HG02678 (cell line): Measurements from ENCODE around the gene MCTP1.

Source experiments
- ATAC-seq: cut with Tn5 transposase; IDR thresholded peaks from one replicate; pipeline ENCODE4 v1.9.1; 2021; ENCODE audit warnings: mild to moderate bottlenecking, moderate library complexity; ENCODE audit not compliant: unreplicated experiment

The MCTP1 gene

DNA sequence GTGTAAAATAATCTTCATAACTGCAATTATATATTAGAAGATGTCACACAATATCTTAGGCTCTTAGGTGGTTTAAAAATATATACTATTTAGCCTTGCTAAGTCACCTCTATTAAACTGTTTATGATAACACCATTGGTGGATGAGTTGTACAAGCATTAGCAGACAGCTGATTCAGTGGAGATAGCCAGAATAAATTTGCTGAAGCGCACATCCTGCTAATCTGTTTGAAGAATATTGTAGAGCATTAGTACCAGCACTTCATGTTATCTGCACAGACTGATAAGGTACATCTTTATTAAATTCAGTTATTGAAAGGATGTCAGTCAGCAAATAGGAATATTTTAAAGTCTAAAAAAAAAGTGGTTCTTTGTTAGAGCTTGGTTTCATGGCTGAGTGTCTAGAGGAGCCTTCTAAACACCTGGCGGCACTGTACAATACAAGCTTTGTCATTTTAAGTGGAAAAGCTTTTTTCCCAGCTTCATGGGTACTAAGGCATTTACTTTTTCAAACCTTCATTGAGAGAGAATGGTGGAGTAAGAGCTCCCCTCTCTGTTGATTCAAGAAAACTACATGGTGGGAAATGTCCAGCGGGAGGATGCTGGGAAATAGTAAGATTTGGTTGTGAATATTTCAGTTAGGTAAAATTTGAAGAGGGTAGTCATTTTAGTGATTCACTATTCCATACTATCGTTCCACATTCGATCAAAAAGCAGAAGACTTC lies 391.3 kb downstream of the MCTP1 start:
- ATAC-seq, result no peak

DNA sequence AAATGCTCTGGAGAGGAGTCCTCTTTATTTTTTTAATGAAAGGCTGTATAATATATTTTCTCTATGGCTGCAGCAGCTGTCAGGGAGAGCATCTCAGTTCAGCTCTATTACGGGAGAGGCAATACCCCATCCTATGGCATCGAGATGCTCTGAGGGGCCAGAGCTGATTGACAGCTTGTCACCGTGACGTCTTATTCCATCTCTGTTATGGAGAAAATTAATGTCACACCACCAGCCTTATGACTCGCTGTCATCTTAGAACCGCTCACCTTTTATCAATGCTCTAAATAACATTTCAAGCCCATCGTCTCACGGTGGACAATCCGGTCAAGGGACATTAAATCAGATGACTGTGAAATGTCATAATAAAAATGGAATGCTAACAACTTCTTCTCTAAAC lies 392.9 kb downstream of the MCTP1 start:
- ATAC-seq, result no peak

DNA sequence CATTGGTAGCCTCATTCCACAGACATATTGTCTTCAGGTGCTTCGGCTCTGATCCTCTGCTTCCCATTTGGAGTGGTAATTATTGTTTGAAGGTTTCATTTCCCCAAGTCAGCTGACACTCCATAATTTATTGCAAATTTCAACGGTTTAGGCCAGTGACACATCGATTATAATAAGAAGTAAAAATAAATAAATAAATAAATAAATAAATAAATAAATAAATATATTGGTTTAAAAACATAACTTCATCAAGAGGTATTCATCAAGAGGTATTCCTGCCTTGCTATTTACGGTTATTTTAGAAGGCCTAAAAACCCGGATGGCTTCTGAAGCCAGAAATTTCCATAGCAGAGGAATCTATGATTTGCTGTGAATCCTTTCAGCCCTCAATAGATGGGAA lies 393.3 kb downstream of the MCTP1 start:
- ATAC-seq, result no peak

DNA sequence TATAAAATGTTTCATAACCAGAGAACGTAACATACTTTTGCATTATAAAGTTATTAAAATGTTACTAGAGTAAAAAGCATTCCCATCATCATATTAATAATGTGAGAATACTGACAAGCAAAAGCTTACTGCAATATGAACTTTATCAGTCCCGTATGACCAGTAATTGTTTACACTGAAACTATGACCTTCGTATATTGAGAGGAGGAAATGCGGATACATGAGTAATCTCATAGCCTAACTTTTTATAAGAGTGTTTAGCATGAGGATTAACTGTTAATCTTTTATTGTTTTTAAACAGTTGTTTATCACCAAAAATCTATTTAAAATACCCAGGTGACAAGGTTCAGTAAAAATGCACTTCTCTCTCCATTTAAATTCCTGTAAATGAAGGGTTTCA lies 394.0 kb downstream of the MCTP1 start:
- no peak for ATAC-seq

DNA sequence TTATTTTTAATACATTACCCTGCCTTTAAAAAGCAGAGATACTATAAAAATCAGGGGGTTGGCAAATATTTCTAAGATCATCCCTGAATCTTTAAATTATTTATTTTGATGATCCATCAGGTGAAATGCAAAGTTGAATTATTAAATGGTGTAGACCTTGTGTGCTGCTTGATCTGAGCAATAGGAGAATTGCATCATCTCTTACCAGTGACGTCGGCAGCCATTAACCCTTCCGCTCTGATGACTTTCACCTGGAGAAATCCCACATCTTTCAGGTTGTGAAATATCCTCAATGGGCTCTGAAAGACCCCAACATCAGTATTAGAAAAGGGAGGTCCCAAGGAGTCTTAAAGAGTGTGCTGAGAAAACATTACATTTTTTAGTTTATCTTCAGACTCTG lies 396.2 kb downstream of the MCTP1 start:
- no peak for ATAC-seq

DNA sequence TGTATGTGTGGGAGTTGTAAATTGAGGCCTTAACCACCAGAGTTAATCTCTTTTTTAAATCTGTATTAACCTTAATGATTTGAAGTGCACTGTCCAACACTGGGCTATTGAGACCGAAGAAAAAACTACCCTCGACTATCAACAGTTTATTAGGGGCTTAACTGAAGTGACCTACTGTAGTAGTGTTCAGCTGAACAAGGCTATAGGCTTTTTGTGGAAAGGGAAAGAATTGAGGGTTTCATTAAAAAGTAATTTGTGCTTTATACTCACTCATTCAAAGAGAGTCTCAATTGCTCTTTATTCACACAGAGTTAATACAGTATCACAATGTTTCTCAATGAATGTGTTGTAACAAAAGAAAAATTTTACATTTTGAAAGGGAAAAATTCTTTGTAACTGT lies 399.0 kb downstream of the MCTP1 start:
- ATAC-seq, result no peak

DNA sequence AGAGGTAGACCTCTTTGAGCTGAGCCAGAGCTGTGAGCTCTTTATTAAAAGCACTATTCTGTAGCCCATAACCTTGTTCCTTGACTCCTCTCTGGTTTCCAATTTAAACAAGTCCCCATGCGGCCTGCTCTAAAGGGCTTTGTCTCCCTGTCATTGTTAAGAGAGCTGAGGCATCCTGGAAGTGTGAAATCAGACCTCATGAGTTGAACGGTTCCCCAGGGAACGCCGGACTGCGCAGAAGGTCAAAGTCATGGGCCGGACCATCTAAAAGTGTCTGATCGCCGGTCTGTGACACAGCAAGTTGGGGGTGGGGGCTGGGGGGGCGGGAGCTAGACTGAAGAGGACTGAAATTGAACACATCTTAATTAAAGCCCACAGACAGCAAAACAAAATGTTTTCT lies 400.6 kb downstream of the MCTP1 start:
- ATAC-seq, result no peak

DNA sequence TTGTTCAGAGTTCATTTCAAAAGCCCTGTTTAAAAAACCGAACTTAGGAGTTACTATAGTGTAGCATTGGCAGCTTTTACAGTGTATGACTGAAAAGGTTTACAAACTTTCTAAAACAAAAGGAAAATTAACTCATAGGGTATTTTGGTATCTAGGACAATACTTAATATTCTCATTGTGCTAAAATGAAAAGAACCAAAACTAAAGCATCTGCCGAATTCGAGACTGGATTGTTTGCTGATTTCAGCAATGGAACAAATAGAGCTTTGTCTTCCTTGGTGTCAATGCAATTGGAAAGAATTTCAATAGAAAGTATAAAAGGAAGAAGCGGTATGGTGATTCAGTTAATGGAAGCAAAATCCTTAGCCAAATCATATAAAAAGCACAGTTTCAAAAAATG lies 412.4 kb downstream of the MCTP1 start:
- ATAC-seq, result no peak

DNA sequence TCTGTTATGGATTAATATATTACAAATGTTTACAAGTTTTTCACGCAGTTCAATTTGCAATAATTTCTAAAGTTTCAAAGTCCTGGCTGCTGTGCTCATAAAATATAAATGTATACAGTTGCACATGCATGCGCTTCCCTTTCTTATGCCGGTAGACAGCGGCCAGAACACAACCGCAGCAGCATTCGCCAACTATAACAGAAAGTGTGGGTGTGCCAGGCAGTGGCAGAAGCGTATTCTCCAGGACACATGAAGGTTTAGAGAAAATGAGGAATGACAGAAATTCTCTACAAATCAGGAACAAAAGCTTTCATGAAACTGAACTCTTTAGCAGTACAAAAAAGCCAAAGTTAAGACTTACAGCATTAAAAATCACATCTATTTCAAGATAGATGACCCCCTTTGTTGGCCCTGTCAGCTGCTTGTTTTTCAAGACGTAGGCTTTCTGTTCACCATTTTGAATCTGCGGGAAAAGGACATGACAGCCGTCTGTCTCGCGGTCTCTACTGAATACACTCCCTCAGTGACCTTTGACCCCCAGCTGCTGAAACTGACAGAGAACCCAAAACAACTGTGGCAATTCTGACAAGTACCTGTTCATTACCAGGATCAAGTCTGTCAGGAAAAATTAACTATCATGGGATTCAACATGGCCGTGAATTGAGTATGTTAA lies 414.2 kb downstream of the MCTP1 start:
- no peak for ATAC-seq

DNA sequence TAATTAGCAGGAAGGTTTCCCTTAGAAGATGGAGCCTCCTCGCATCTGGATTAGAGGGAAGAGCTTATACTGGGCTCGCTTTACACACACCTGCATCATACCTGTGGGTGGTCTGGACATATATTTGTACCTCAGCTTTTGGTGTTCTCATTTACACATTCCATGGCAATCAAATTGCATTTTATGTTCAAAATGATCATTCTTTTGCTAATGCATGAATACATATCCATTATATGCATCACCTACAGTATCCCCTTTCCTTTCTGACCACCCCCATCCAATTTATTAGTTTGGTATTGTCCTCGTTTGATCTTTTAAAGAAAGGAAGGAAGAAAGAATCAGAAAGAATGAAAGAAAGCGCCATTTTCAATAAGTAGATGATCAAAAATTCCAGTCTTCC lies 415.0 kb downstream of the MCTP1 start:
- ATAC-seq, result no peak

DNA sequence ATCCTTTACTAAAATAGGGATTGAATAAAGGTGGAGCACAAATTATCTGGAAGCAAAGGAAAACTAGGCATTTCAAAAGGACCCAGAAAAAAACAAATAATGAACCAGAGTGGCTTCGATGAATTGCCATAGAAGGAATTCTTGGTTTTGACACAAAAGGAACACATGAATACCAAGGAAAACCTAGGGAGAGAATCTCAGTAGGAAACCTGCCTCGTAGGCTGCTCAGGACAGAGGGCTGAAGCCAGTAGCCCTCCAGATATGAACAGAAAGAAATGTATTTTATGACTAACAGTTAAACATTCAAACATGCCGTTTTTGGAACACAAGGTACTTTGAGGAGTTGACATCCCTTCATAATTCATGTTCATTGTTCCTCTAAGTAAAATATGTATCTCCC lies 420.9 kb downstream of the MCTP1 start:
- no peak for ATAC-seq

DNA sequence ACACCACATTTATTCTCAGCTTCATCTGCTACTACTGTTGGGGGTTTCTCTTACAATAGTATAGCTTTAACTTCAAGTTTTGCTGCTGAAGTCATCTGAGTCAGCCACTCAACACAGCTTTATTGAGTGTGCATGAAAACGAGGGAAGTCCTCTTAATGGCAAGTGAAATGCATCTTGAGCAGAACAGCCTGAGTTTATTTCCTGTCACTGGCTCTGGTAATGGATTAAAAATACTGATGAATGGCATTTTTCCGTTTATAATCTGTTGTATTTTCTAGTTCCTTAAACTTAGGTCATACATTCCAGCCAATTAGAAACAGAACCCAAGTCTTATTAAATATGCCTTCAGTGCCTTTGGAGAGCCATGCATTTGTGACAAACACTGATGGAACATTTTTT lies 427.8 kb downstream of the MCTP1 start:
- ATAC-seq, result no peak

DNA sequence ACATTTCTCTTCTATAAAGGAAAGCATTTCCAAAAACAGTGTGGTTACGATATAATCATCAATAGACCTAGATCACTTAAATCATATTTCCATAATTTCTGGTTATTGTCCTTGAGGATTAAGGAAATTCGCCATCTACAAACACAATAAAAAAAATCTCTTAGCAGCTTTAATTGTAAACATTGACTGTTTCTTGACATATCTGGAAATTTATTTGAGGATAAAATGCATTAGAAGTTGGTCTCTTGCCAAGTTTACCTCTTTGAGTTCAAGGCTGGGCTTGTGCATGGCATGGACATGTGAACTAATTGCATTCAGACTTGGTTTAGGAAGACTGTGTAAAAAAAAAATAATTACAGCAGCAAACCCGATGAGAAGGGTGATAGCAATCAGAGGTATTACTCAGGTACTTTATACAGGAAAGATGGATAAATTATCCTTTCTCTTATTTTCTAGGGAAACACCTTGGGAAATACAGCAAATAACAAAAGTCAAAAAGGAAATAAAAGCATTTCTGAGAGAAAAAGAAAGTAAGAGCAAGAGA lies 428.6 kb downstream of the MCTP1 start:
- no peak for ATAC-seq

DNA sequence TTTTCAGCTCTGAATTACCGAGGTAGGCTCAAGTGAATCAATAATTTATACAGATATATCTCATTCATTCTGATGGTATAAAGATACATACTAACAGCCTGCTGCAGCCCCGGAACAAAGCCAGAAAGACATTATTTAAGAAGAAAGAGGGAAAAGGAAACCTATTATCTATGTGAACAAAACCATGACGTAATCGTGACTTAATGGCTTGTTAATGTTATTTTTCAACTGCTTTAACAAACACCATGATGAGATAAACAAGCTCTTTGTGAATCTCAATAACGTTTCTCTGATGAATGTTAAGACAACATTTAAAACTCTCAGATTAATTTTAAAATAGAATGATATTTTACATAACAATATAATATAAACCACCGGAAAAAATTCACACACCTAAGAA lies 429.4 kb downstream of the MCTP1 start:
- no peak for ATAC-seq

DNA sequence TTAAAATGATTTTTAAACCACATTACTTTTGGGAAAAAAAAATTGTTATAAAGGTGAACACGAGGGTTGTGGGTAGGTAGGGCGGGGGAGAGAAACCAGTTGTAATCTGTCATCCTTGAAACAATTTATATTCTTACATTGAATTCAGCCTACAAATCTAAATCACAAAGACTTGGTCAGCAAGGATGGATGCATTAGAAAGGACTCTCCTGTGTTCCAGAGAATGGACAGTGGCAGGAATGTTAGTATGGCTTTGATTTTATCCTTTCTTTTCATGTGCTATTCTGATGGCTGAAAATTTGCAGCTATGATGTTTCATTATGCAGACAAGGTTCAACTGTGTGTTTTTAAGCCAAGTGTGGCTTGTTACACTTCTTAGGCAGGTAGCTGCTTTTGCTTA lies 431.8 kb downstream of the MCTP1 start:
- ATAC-seq, result no peak

DNA sequence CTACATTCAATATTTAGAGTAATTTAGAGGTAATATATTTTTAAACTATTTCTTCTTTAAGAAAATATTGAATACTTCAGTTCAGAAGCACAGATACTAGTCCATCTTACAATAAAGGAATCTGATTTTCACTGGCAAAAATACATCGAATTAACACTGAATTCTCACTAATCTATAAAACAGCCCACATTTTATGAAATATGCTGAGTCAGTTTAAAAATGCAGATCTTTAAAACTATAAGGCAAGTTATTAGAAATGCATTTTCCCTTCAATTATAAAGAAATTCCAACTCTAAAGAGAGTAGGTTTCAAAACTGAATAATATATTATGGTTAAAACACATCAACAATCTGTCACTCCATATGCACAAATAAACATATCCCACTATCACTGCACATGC lies 433.9 kb downstream of the MCTP1 start:
- no peak for ATAC-seq

DNA sequence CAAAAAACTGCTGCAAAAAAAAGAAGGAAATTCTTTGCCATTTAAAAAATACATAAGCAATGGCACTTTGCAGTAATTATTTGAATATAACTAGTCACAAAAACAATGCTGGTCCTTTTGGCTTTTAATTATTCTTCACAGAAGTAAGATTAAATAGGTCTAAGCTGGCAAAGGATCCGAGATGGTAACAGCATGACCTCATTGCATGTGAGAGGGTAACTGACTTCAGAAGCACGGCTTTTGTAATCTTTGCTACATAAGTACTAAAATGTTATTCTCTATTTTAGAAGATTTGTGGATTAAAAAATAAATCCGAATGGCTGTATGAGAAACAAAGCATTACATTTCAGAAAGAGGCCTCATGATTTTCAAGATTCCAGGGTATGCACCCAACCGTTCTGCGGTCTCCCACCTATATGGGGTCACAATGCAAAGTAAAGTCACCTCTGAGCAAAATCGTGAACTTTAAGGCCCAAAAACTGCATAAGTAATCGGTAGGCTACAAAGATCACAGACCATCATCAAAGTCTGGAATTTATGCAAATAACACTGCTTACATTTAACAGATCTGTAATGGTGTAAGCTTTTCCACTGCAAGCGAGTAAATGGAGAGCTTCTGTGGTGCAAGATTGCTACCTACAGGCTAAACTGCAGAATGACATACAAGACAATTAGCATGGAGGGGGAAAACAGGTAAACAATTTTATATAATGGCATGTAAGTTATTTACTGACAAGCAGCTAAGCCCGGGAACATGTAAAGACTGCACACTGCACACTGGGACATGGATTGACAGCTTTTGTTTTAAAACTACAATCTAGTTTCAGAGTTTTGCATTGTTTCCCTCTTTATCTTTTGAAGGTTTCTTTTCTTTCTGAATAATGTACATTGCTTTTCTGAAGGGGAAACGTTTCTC lies 434.8 kb downstream of the MCTP1 start:
- ATAC-seq, result peak; percentile 87

DNA sequence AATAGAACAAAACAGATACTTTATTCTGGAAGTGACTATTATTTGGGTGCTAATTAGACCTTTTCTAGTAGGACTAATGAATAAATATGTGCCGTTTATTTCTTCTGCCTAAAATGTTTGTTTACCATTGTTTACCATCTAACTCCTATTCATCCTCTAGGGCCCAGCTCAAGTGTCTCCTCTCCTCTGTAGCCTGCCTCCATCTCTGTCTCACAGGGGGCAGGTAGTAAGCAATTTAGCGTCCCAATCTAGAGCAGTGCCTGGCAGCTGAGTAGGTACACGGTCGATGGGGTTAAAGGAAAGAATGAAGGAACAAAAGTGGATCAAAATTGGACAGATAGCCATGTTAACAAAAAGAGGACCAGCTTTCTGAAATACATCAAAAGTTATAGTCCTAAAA lies 435.6 kb downstream of the MCTP1 start:
- ATAC-seq, result no peak

DNA sequence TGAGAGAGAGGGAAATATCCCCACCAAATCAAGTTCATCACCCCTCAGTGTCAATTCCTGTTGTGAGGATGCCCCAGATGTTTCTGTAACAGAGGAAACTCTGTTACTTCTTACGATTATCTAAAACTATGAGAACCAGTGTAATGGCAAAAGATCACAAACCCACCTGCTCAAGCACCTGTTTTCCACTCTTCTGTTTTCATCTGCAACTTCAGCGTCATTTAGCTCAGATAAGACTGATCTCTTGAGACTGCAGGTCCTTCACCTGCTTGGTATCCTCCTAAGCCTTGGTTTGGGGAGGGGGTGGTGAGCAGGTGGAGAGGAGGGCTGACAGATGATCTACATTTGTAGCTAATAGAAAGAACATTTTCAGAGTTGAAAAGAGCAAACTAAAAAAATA lies 437.2 kb downstream of the MCTP1 start:
- no peak for ATAC-seq

DNA sequence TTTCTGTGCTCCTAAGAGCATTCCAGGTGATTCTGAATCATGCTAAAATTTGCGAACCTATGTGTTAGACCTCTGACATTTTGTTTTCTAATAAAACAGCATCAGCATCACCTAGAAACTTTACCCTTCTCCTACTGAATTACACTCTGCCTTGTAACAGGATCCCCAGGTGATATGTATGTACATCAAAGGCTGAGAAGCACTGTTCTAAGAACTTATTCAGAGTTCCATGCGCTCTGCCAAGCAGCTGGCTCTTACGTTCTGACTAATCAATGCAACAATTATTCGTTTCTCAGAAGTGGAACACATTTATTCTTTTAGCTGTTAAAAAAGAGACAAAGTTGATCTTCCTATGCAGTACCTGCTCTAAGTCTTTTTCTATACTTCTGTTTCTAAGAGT lies 437.9 kb downstream of the MCTP1 start:
- ATAC-seq, result no peak

DNA sequence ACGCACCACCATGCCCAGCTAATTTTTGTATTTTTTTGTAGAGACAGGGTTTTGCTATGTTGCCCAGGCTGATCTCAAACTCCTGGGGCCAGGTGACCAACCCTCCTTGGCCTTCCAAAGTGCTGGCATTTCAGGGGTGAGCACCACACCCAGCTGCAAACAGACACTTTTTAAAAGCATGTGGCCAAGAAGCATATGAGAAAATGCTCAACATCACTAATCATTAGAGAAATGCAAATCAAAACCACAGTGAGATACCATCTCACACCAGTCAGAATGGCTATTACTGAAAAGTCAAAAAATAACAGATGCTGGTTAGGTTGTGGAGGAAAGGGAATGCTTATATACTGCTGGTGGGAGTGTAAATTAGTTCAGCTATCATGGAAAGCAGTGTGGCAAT lies 439.2 kb downstream of the MCTP1 start:
- ATAC-seq, result peak; percentile 56
